Suppressor macrophage treated with lipopolysaccharide for 4 hours (primary cell): Measurements from ENCODE around the gene TNRC18.

ENCODE experiments used
- DNase-seq: peaks from one replicate; pipeline ENCODE4 v3.0.0-alpha.2; 2020

TNRC18 gene

GRCh38 chr7:5396999-5397663 lies 26.5 kb downstream of the TNRC18 start:
- DNase-seq, result peak; percentile 99

GRCh38 chr7:5396542-5396941 lies 27.1 kb downstream of the TNRC18 start:
- DNase-seq, result peak; percentile 72

GRCh38 chr7:5395246-5395645 lies 28.4 kb downstream of the TNRC18 start:
- no peak for DNase-seq

- DNase-seq, result no peak
These were observed 29.1 kb downstream of the TNRC18 start for GRCh38 chr7:5394264-5395105.

- DNase-seq, result no peak
These were observed 29.9 kb downstream of the TNRC18 start for GRCh38 chr7:5393748-5394147.

GRCh38 chr7:5393328-5393727 lies 30.3 kb downstream of the TNRC18 start:
- no peak for DNase-seq

- DNase-seq, result no peak
These were observed 32.7 kb downstream of the TNRC18 start for GRCh38 chr7:5390918-5391317.

GRCh38 chr7:5388905-5389433 lies 34.7 kb downstream of the TNRC18 start:
- no peak for DNase-seq

GRCh38 chr7:5388273-5388901 lies 35.2 kb downstream of the TNRC18 start:
- no peak for DNase-seq

GRCh38 chr7:5387711-5388245 lies 35.9 kb downstream of the TNRC18 start:
- no peak for DNase-seq

GRCh38 chr7:5384618-5385017 lies 39.0 kb downstream of the TNRC18 start:
- DNase-seq, result no peak

- no peak for DNase-seq
These were observed 40.1 kb downstream of the TNRC18 start for GRCh38 chr7:5383314-5384098.

GRCh38 chr7:5382281-5382892 lies 41.2 kb downstream of the TNRC18 start:
- no peak for DNase-seq

GRCh38 chr7:5381071-5381772 lies 42.4 kb downstream of the TNRC18 start:
- no peak for DNase-seq

- no peak for DNase-seq
These were observed 43.1 kb downstream of the TNRC18 start for GRCh38 chr7:5380350-5381070.

GRCh38 chr7:5379546-5379945 lies 44.1 kb downstream of the TNRC18 start:
- DNase-seq, result no peak

GRCh38 chr7:5377816-5378215 lies 45.8 kb downstream of the TNRC18 start:
- DNase-seq, result no peak

- no peak for DNase-seq
These were observed 46.4 kb downstream of the TNRC18 start for GRCh38 chr7:5377279-5377678.

- no peak for DNase-seq
These were observed 47.7 kb downstream of the TNRC18 start for GRCh38 chr7:5375925-5376324.

- DNase-seq, result no peak
These were observed 49.2 kb downstream of the TNRC18 start for GRCh38 chr7:5374464-5374863.

GRCh38 chr7:5373300-5373699 lies 50.3 kb downstream of the TNRC18 start:
- no peak for DNase-seq
